SK-N-SH treated with all-trans-retinoic acid at 6 μM for 48 hours (cell line): ENCODE data around the gene YLPM1.

Source experiments
- ATAC-seq: fragments of 200-7000 bp; cut with Tn5 transposase; 3 replicates; pipeline ENCODE4 v1.9.1; 2020; ENCODE audit warnings: mild to moderate bottlenecking, moderate library complexity
- ARNTL ChIP-seq: fragments of 450-650 bp; formaldehyde crosslinking; IDR thresholded peaks from 2 replicates; pipeline ENCODE4 v1.5.0; 2020; ENCODE audit warnings: low read depth, mild to moderate bottlenecking, moderate library complexity, borderline replicate concordance
- BACH2 ChIP-seq: fragments of 250-450 bp; sonication (Bioruptor Pico); IDR thresholded peaks from 2 replicates; pipeline ENCODE4 v1.9.0; 2021; ENCODE audit warnings: mild to moderate bottlenecking, borderline replicate concordance
- CREB5 ChIP-seq: fragments of 250-450 bp; sonication (Bioruptor Pico); IDR thresholded peaks from 2 replicates; pipeline ENCODE4 v1.5.1; 2020; ENCODE audit warnings: low read depth, mild to moderate bottlenecking, moderate library complexity
- ESRRG ChIP-seq: fragments of 250-450 bp; sonication (Bioruptor Pico); IDR thresholded peaks from 2 replicates; pipeline ENCODE4 v1.6.1; 2021; ENCODE audit warnings: mild to moderate bottlenecking
- GLIS3 ChIP-seq: fragments of 250-450 bp; sonication (Bioruptor Pico); IDR thresholded peaks from 2 replicates; pipeline ENCODE4 v1.5.0; 2020; ENCODE audit warnings: mild to moderate bottlenecking, moderate library complexity
- ISL1 ChIP-seq: fragments of 250-450 bp; sonication (Bioruptor Pico); IDR thresholded peaks from 2 replicates; pipeline ENCODE4 v2.1.2; 2022; ENCODE audit warnings: mild to moderate bottlenecking, moderate library complexity
- OSR1 ChIP-seq: fragments of 250-450 bp; sonication (Bioruptor Pico); IDR thresholded peaks from 2 replicates; pipeline ENCODE4 v1.8.0; 2022; ENCODE audit warnings: moderate library complexity, mild to moderate bottlenecking, inconsistent platforms
- PATZ1 ChIP-seq: fragments of 250-450 bp; sonication (Bioruptor Pico); IDR thresholded peaks from 2 replicates; pipeline ENCODE4 v1.8.0; 2020; ENCODE audit warnings: mild to moderate bottlenecking, moderate library complexity, borderline replicate concordance
- PPARA ChIP-seq: fragments of 250-450 bp; sonication (Bioruptor Pico); IDR thresholded peaks from 2 replicates; pipeline ENCODE4 v1.5.0; 2020; ENCODE audit warnings: mild to moderate bottlenecking, borderline replicate concordance
- RARB ChIP-seq: fragments of 250-450 bp; sonication (Bioruptor Pico); IDR thresholded peaks from 2 replicates; pipeline ENCODE4 v1.8.0; 2021; ENCODE audit warnings: mild to moderate bottlenecking, moderate library complexity
- SNAI2 ChIP-seq: fragments of 250-450 bp; sonication (Bioruptor Pico); IDR thresholded peaks from 2 replicates; pipeline ENCODE4 v1.5.0; 2020; ENCODE audit warnings: mild to moderate bottlenecking, moderate library complexity
- TCF4 ChIP-seq: fragments of 250-450 bp; sonication (Bioruptor Pico); IDR thresholded peaks from 2 replicates; pipeline ENCODE4 v1.8.0; 2021; ENCODE audit warnings: mild to moderate bottlenecking, moderate library complexity, borderline replicate concordance
- TOX ChIP-seq: fragments of 250-450 bp; sonication (Bioruptor Pico); IDR thresholded peaks from 2 replicates; pipeline ENCODE4 v1.8.0; 2021; ENCODE audit warnings: mild to moderate bottlenecking, moderate library complexity, borderline replicate concordance
- TSHZ2 ChIP-seq: fragments of 250-450 bp; sonication (Bioruptor Pico); IDR thresholded peaks from 2 replicates; pipeline ENCODE4 v1.5.0; 2020; ENCODE audit warnings: mild to moderate bottlenecking, moderate library complexity
- ZC3H10 ChIP-seq: fragments of 250-450 bp; sonication (Bioruptor Pico); IDR thresholded peaks from 2 replicates; pipeline ENCODE4 v1.5.1; 2021; ENCODE audit warnings: mild to moderate bottlenecking, moderate library complexity
- ZFP3 ChIP-seq: fragments of 250-450 bp; sonication (Bioruptor Pico); IDR thresholded peaks from 2 replicates; pipeline ENCODE4 v1.5.0; 2020; ENCODE audit warnings: mild to moderate bottlenecking, moderate library complexity
- ZFP30 ChIP-seq: fragments of 450-650 bp; formaldehyde crosslinking; IDR thresholded peaks from 2 replicates; pipeline ENCODE4 v1.5.0; 2022; ENCODE audit warnings: mild to moderate bottlenecking, moderate library complexity
- ZNF565 ChIP-seq: fragments of 450-650 bp; formaldehyde crosslinking; conservative IDR thresholded peaks from 2 replicates; pipeline ENCODE4 v1.5.0; 2020; ENCODE audit warnings: low read depth, mild to moderate bottlenecking, moderate library complexity
- ZNF70 ChIP-seq: fragments of 450-650 bp; formaldehyde crosslinking; IDR thresholded peaks from 2 replicates; pipeline ENCODE4 v1.5.0; 2020; ENCODE audit warnings: mild to moderate bottlenecking, moderate library complexity
- TF ChIP-seq, protein P1 (sequence below): fragments of 250-450 bp; sonication (Bioruptor Pico); IDR thresholded peaks from 2 replicates; pipeline ENCODE4 v1.8.0; 2021; ENCODE audit warnings: low read depth, mild to moderate bottlenecking, moderate library complexity, borderline replicate concordance

YLPM1 gene

GRCh38 chr14:74835645-74836250 lies 72.6 kb downstream of the YLPM1 start (continued):
- no peak for TF ChIP-seq CREB5 (CRISPR knock-in tag)
- no peak for TF ChIP-seq PATZ1 (CRISPR knock-in tag)
- TF ChIP-seq BACH2 (CRISPR knock-in tag), result no peak
- no peak for TF ChIP-seq RARB (CRISPR knock-in tag)
- no peak for TF ChIP-seq ZNF70 (CRISPR knock-in tag)
- TF ChIP-seq OSR1 (CRISPR knock-in tag), result no peak
- TF ChIP-seq ARNTL, result no peak

GRCh38 chr14:74836251-74836960 lies 73.3 kb downstream of the YLPM1 start:
- no peak for TF ChIP-seq TSHZ2 (CRISPR knock-in tag)
- TF ChIP-seq ARNTL, result no peak
- TF ChIP-seq, protein P1, sequence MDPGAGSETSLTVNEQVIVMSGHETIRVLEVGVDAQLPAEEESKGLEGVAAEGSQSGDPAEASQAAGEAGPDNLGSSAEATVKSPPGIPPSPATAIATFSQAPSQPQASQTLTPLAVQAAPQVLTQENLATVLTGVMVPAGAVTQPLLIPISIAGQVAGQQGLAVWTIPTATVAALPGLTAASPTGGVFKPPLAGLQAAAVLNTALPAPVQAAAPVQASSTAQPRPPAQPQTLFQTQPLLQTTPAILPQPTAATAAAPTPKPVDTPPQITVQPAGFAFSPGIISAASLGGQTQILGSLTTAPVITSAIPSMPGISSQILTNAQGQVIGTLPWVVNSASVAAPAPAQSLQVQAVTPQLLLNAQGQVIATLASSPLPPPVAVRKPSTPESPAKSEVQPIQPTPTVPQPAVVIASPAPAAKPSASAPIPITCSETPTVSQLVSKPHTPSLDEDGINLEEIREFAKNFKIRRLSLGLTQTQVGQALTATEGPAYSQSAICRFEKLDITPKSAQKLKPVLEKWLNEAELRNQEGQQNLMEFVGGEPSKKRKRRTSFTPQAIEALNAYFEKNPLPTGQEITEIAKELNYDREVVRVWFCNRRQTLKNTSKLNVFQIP (CRISPR knock-in tag), result no peak
- TF ChIP-seq OSR1 (CRISPR knock-in tag), result no peak
- TF ChIP-seq SNAI2 (CRISPR knock-in tag), result no peak
- TF ChIP-seq BACH2 (CRISPR knock-in tag), result no peak
- TF ChIP-seq ZC3H10 (CRISPR knock-in tag), result no peak
- TF ChIP-seq ZFP3 (CRISPR knock-in tag), result no peak
- TF ChIP-seq RARB (CRISPR knock-in tag), result no peak
- no peak for TF ChIP-seq ISL1 (CRISPR knock-in tag)
- no peak for TF ChIP-seq ZNF70 (CRISPR knock-in tag)
- no peak for TF ChIP-seq PATZ1 (CRISPR knock-in tag)
- TF ChIP-seq PPARA (CRISPR knock-in tag), result no peak
- TF ChIP-seq ZFP30 (CRISPR knock-in tag), result no peak
- no peak for TF ChIP-seq GLIS3 (CRISPR knock-in tag)
- no peak for TF ChIP-seq TCF4 (CRISPR knock-in tag)
- no peak for TF ChIP-seq TOX
- no peak for TF ChIP-seq ZNF565 (CRISPR knock-in tag)
- peak; percentile 68 for ATAC-seq

DNA sequence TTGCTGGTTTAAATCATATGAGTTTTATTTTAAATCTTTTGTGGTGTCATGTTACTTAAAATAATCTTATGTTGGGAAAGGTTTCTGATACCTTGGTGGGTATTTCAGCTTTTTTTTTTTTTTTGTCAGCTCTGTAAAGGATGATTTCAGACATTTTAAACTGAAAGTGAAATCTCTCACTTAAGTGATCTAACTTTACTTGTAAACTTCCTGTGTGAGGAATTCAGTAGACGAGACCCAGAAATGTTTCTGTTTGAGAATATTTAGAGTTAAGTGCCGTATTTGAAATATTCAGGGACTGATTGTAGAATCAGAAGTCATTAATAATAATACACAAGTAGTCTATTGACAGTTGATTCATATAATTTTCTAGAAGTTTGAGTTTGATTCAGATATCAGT lies 75.0 kb downstream of the YLPM1 start:
- no peak for ATAC-seq
- no peak for TF ChIP-seq SNAI2 (CRISPR knock-in tag)
- no peak for TF ChIP-seq ISL1 (CRISPR knock-in tag)
- no peak for TF ChIP-seq BACH2 (CRISPR knock-in tag)
- TF ChIP-seq ESRRG (CRISPR knock-in tag), result no peak
- no peak for TF ChIP-seq RARB (CRISPR knock-in tag)
- TF ChIP-seq, all 23 proteins: peak for 0
